NCI-H1105 (cell line): ENCODE measurements around the gene IZUMO1.
A peak's percentile ranks its signal among the peaks of the same experiment; 100 is the strongest.
"Not testable (repeated sequence)": the region's sequence is repeated elsewhere in the genome, so short reads cannot be mapped to it uniquely, and the experiment has no call there.

Experiments used
- DNase-seq: peaks from one replicate; lab custom pipeline; 2025; lab: John Stamatoyannopoulos, UW

IZUMO1 gene

DNA sequence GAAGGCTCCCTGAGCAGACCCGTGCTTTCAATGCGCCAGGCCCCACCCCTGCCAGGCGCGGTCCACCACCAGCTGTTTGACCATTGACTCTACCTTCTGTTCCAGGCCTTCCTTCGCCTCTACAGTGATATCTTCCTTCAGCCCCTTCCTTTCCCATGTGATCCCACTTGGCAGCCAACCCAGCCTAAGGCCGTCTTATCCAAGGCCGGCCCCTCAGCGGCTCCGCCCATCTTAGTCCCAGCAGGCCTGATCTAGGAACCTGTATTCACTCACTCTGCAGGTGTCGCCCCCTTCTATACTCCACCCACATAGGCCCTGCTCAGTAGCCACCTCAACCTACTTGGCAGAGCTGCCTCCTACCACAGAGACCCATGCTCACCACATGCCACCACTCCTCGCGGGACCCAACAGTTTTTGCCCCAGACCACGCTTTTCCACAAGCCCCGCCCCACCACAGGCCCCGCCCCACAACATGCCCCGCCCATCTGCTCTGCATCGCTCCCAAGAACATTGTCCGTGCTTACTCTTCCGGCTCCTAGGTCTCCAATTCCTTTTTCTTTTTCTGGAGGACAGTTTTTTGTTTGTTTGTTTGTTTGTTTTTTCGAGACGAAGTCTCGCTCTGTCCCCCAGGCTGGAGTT is 9.2 kb downstream of the IZUMO1 start:
- no peak for DNase-seq

- peak; percentile 84 for DNase-seq
Observed at GRCh38 chr19:48735031-48735615, 11.6 kb downstream of the IZUMO1 start.

DNA sequence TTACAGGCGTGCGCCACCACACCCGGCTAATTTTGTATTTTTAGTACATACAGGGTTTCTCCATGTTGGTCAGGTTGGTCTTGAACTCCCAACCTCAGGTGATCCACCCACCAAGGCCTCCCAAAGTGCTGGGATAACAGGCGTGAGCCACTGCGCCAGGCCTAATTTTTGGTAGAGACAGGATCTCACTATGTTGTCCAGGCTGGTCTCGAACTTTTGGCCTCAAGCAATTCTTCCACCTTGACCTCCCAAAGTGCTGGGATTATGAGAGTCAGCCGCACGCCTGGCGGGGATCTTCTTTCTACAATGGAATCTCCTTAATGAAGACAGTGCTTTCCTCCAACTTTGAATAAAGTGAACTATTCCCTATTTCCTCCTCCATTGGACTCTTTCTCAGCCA is 12.1 kb downstream of the IZUMO1 start:
- no peak for DNase-seq

DNA sequence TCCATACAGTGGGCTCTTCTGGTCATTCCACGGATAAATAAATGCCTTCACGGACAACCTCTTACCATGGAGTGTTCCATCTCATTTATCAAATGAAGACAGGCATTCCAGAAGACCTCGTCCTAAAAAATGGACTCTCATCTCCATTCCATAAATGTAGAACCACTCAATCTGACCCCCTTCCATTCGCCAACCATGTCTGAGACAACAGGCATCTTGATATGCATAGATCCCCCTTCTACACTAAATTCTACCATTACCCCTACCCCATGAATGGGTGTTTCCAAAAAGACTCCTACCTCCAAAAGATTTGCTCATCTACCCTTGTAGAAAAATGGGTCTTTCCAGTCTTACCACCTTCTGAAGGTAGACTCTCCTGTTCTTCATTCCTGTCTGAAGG is 15.3 kb downstream of the IZUMO1 start:
- no peak for DNase-seq

GRCh38 chr19:48728911-48729664 is 17.6 kb downstream of the IZUMO1 start:
- no peak for DNase-seq

GRCh38 chr19:48726556-48726955 is 20.2 kb downstream of the IZUMO1 start:
- no peak for DNase-seq

DNA sequence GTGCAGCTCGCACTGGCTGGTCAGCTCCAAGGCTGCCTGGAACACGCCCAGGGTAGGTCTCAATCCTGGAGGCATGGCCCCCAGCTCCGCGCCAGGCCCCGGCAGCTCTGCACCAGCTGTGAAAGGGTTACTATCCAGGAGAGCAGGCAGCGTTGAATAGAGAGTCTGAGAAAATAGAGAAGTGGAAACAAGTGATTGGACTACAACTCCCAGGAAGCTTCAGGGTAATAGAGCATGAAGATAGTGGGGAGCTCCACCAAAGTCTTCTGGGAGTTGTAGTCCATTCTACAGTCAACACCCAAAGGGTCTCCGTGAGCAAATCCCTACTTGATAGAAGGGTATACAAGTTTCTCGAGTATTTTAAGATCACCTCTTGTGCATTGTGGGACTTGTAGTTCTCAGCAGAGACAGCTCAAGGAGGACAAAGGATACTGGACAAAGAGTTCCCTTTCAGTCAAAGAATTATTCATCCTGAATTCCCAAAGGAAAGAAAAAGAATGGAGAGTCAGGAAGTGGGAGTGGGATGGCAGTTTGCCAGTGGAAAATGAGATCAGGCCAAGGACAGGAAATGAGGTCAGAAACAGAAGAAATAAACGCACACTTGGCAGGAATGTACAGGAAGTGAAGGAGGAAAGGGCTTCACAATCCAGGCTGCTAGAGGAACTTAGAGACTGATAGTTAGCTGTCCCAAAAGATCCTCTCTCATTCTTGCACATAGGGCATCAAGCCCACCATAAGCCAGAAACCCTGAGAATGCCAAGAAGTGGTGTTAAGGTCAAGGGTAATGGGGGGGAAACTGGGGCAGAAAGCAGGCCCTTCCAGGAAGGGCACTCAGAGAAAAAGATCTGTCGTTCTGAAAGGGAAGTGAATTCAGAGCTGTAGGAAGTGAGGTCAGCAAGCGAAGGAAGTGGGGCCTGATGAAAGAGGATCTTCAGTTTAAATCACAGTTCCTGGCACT is 21.6 kb downstream of the IZUMO1 start:
- peak; percentile 23 for DNase-seq

GRCh38 chr19:48722196-48722708 is 24.5 kb downstream of the IZUMO1 start:
- no peak for DNase-seq

DNA sequence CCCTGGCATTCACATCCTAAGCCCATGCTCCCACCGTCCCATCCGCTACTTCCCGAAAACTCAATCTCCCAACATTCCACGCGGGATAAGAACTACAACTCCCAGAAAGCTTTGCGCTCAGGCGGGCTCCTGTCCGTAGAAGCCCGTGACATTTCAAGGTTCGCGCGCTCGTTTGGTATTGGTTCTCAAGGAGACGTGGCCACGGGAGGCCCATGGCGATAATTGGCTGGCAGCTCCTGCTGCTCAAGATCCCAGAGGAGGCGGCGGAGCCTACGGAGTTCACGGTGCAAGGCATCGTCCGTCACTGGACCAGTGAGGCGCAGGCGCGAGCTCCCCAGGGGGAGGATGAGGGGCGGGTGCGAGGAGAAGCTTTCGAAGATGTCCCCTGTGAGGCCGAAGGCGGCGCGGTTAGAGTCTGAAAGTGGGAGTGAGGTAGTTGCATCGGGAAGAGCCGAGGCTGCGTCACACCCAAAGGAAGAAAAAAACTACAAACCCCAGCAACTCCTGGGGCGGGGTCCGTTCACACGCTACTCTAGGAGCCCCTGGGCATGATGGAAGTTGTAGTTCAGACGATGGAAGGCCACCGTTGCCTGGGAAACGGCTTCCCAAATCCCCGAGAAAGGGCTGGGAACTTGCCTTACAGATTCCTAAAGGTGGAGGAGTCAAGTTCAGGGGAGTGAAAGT is 26.0 kb downstream of the IZUMO1 start:
- peak; percentile 97 for DNase-seq

DNA sequence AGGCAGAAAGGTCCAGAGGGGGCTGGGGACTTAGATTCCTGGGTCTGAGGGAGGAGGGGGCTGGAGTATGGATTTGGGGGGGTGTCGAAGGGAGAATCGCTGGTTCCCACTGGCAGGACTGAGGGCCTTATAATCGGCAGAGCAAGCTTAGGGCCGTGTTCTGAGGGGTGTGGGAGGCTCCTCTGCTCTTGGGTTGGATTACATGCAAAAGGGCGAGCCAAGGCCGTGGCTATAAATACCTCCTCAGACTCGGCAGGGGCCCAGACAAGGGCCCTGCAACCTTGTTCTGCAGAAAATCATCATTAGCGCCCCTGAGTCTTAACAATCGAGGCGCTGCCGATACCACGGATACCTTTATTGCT is 26.5 kb downstream of the IZUMO1 start:
- no peak for DNase-seq

- no peak for DNase-seq
Observed at GRCh38 chr19:48719263-48720171, 27.2 kb downstream of the IZUMO1 start, which contains the start of gene MAMSTR. TSS of gene MAMSTR (minus strand) at chr19:48719725. CDS start at chr19:48719031, 694 bp downstream.

DNA sequence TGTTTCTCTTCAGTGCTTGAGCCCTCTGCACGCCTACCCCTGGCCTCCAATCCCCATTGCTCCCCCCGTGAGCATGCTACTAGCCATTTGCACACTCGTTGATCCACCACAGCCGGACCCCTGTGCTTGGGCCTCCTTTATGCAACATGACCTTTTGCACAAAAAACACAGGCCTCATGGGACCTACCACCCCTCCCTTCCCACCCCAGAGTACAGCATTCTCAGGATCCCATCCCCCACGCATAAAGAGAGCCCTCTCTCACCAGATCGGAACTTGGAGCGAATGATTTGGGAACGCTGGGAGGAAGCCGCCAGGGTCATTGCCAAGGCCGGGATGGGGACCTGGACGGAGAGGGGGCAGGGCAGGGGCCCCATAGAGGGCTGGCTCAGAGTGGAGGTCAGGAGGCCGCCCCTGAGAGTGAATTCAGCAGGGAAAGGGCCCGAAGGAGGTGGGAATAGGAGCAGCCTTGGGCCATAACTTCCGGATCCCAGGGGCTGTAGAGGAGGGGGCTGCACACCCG is 27.9 kb downstream of the IZUMO1 start:
- DNase-seq = no peak

DNA sequence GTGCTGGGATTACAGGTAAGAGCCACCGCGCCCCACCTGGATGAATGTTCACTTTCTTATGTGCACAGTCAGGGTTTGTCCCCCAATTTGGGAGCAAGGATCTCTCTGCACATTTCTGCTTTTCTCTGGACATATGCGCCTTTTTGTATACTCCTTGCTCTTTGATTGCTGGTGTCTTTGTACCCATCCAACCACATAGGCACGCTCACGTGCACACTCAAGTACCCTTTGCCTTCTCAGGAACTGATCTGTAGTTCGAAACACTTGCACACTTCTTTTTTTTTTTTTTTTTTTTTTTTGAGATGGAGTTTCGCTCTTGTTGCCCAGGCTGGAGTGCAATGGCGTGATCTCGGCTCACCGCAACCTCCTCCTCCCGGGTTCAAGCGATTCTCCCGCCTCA is 28.6 kb downstream of the IZUMO1 start:
- DNase-seq = not testable (repeated sequence)

GRCh38 chr19:48716562-48717291 is 30.0 kb downstream of the IZUMO1 start:
- DNase-seq = peak; percentile 76

- DNase-seq = no peak
Observed at GRCh38 chr19:48715681-48716171, 31.0 kb downstream of the IZUMO1 start.

- no peak for DNase-seq
Observed at GRCh38 chr19:48714759-48715675, 31.7 kb downstream of the IZUMO1 start.

- peak; percentile 100 for DNase-seq
Observed at GRCh38 chr19:48713864-48714755, 32.6 kb downstream of the IZUMO1 start.
